Left hindlimb (tissue), 1 donor: Measurements from ENCODE around the gene MTHFD2.
"Not testable (repeated sequence)": the region's sequence is repeated elsewhere in the genome, so short reads cannot be mapped to it uniquely, and the experiment has no call there.

ENCODE experiments used
- DNase-seq: peaks from one replicate; pipeline ENCODE4 v3.0.0-alpha.2; 2018

MTHFD2 gene

DNA sequence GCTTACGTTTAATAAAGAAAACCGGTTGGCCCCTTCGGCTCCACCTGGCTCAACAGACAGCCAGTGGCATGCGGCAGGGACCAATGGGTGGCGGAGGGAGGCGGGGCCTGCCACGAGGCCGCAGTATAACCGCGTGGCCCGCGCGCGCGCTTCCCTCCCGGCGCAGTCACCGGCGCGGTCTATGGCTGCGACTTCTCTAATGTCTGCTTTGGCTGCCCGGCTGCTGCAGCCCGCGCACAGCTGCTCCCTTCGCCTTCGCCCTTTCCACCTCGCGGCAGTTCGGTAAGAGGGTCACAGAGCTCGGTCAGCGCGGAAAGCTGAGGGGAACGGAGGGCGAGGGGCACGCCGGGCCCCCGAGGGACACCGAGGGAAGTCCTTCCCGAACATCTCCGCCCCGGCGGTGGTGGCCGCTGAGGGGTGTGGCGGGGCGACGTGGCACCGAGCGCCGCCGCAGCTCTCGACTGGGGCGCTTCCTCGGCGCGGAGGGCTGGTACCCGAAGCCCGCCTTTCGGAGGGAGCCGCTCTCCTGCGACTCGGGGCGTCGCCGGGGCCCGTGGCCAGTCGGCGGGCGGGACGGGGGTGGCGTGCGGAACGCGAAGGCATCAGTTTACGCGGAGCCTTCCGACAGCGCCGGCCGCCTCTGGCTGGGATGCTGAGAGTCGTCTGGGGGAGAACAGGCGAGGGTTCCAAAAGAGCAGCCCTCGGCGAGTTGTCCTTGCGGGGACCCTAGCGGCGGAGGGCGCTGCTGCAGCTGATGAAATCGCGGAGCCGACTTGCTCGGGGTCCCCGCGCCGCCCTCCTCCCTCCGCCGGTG is at the start of gene MTHFD2:
MTHFD2 (plus strand) TSS at position 155 of the 814 bp plus-strand sequence; CDS start at position 182, 27 bp downstream.
- peak; percentile 94 for DNase-seq

DNA sequence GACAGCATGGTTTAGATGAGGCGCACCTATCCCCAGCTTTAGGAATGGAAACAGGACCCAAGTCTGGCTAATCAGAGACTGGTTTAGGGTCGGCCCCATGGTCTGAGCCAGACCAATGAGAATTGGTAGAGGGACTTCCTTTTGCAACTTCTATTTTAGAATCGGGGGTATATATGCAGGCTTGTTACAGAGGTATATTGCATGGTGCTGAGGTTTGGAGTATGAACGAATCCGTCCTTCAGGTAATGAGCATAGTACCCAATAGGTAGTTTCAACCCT is 49.2 kb upstream of the MTHFD2 start:
- DNase-seq = no peak

DNA sequence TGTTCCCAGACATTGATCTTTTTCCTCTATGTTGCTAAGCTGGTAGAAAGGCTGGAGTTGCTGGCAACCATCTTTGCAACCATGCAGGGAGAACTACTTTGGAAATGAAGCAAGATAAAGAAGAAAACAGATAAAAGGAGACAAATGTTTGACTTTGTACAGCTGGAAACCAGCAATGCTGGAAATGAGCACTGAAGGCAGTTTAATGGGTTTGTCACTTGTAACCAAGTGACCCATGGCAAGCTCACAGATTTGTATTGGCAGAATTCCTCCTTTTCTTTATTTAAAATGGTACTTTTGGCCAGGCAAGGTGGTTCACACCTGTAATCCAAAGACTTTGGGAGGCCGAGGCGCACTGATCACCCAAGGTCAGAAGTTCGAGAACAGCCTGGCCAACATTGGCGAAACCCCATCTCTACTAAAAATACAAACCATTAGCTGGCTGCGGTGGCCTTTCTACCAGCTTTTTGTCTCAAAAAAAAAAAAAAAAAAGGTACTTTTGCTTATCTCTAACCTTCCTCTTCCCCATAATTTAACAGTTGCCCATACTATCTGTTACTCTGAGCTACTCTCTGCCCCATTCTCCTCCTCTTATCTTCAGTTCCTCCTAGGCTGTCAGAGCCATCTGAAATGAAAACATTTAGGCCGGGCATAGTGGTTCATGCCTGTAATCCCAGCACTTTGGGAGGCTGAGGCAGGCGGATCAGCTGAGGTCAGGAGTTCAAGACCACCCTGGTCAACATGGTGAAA is 48.7 kb upstream of the MTHFD2 start:
- no peak for DNase-seq

GRCh38 chr2:74152954-74153353 is 45.5 kb upstream of the MTHFD2 start:
- no peak for DNase-seq

DNA sequence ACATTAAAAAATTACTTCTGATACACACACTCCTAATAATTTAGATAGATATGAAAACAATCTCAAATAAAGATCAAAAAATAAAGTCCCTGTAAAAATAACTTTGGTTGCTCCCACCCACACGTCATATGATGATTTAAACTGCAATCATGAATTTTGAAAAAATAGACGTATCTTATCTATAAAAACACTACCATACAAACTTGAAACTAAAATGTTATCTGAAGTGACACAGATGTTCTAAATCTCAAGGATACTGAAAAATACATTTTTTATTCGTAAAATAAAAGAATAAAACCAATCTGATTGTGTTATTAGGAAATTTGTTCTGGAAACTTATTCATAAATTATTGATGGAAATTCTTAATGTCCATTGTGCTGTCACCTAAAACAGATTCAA is 42.6 kb upstream of the MTHFD2 start:
- no peak for DNase-seq

GRCh38 chr2:74162951-74163350 is 35.5 kb upstream of the MTHFD2 start:
- no peak for DNase-seq

GRCh38 chr2:74164761-74165160 is 33.7 kb upstream of the MTHFD2 start:
- no peak for DNase-seq

GRCh38 chr2:74168739-74169138 is 29.7 kb upstream of the MTHFD2 start:
- DNase-seq = no peak

DNA sequence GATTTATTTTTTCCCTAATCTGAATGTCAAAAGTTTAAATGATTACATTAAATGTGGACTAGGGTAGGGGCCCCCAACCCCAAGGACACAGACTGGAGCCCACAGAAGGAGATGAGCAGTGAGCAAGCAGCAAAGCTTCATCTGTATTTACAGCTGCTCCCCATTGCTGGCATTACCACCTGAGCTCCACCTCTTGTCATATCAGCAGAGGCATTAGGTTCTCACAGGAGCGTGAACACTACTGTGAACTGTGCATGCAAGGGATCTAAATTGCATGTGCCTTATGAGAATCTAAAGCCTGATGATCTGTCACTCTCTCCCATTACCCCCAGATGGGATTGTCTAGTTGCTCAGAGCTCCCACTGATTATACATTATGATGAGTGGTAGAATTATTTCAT is 23.5 kb upstream of the MTHFD2 start:
- DNase-seq = no peak

- no peak for DNase-seq
These were observed 20.7 kb upstream of the MTHFD2 start for GRCh38 chr2:74177696-74178095.

GRCh38 chr2:74178211-74179062 is 20.0 kb upstream of the MTHFD2 start, which contains the start of gene MOB1A:
TSS of gene MOB1A (minus strand) at chr2:74178879. CDS start at chr2:74178674, 205 bp downstream.
- DNase-seq = peak; percentile 99

DNA sequence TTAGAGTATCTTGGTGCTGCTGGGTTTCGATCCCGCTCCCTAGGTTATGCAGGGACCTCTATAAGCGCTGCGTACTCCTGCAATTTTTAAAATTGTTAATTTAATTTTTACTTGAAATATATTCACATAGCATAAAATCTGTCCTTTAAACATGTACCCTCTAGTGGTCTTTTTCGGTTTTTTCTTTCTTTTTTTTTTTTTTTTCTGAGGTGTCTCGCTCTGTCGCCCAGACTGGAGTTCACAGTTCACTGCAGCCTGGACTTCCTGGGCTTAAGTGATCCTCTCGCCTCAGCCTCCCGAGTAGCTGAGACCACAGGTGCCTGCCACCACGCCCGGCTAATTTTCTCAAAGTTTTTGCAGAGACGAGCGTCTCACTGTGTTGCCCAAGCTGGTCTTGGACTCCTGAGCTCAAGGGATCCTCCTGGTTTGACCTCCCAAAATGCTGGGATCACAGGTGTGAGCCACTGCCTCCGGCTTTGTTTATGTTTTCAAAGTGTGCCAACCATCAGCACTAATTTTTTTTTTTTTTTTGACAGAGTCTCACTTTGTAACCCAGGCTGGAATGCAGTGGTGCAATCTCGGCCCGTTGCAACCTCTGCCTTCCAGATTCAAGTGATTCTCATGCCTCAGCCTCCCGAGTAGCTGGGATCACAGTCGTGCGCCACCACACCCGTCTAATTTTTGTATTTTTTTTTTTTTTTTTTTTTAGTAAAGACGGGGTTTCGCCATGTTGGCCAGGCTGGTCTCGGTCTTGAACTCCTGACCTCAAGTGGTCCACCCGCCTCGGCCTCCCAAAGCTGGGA is 19.2 kb upstream of the MTHFD2 start:
- DNase-seq = no peak

DNA sequence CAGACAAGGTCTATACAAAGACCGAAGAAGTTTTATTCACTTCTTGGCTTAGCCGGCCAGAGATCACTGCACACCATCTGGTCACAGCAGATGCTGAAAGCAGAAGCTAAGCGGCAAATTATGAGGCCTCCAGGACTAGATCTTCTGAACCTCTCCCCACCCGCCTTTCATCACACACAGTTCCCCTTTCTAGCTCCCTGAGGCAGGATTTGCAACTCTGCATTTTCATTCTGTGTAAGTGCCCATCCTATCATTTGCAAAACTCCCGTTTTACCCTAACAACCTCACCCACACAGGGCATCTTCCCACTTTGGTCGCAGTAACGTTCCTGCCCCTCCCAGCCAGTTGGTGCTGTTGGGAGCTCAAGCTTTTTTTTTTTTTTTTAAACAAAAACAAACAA is 16.7 kb upstream of the MTHFD2 start:
- DNase-seq = no peak

DNA sequence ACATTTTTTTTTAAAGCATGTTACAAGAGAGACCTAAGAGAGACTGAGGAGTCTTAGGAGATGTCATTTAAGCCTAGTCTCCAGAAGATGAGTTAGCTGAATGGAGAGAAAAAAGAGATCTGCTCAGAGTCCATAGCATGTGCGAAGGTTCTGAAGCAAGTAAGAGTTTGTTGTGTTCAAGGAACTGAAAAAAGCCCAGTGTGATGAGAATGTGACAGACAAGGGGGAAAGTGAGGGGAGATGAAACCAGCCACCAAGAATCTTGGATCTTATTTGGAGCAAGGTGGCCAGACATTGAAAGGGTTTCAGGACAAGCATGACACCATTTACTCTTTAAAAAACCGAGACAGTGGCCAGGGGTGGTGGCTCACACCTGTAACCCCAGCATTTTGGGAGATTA is 14.5 kb upstream of the MTHFD2 start:
- no peak for DNase-seq

- DNase-seq = no peak
These were observed 12.4 kb upstream of the MTHFD2 start for GRCh38 chr2:74186038-74186437.

DNA sequence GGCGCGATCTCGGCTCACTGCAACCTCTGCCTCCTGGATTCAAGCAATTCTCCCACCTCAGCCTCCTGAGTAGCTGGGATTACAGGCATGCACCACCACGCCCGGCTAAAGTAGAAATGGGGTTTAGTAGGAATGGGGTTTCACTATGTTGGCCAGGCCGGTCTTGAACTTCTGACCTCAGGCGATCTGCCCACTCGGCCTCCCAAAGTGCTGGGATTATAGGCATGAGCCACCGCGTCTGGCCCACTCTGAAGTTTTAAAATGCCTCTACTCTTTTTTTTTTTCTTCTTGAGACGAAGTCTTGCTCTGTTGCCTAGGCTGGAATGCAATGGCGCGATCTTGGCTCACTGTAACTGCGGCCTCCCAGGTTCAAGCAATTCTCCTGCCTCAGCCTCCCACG is 11.7 kb upstream of the MTHFD2 start:
- DNase-seq = not testable (repeated sequence)

DNA sequence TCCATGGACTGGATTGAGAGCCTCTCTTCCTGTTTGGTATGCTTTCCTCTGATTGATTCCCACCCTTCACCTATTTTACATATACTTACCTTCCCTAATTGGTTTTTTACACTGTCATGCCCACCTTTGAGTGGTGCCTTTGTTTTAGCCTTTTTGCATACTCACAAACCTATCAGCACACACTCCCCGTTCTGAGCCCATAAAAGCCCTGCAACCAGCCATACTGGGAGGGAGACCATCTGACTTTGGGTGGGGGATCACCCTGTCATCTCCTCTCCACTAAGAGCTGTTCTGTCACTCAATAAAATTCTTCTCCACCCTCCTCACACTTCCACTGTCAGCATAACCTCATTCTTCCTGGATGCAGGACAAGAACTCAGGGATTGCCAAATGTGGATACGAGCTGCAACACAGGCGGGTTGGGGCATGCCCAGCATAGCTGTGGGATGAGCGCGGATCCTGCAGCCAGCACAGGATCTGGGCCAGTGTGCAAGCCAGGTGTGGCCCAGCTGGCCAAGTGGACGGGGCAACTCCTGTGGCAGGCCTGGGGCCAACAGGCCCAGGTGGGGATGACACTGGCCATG is 10.3 kb upstream of the MTHFD2 start:
- DNase-seq = no peak

DNA sequence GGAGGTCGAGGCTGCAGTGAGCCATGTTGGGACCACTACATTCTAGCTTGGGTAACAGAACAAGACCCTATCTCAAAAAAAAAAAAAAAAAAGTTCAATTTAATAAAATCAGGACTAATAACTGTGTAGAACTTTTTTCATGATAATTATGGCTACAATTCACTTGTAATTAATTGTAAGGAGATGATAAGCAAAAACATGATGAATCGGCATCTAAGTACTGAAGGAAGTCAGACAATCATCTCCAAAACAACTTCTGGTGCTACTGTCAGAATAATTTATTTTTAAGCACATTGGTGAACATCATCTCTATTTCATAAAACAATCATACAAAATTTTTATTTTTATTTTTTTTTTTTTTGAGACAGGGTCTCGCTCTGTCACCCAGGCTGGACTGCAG is 9.7 kb upstream of the MTHFD2 start:
- no peak for DNase-seq

DNA sequence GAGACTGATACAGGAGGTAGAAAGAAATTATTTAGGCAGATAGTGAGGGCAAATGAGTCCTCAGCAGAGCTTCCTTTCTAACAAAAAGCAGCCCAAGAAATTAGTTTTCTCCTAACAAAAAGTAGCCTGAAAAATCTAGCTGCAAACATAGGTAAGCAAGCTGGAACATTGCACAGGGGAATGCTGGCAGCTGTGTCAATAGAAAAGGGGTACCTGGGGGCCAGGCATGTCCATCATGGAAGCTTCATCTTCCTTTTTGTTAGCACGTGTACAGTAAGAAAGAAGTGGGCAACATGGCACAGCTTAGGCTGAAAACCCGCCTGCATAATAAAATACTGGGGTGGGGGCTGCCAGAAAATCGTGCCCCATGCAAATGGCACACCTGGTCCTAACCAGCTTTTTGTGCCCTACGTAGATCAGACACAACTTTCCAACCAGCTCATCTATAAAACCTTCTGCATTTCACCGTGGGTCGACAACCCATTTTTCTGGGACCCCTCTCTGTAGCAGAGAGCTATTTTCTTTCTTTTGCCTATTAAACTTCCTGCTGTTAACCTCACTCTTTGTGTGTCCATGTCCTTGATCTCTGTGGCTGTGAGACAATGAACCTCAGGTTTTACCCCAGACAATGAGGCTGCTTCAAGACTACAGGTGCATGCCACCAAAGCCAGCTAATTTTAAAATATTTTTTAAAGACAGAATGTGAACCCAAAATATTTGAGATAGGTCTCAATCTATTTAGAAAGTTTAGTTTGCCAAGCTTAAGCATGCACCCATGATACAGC is 6.6 kb upstream of the MTHFD2 start:
- DNase-seq = no peak

- no peak for DNase-seq
These were observed 3.6 kb upstream of the MTHFD2 start for GRCh38 chr2:74194799-74195198.

DNA sequence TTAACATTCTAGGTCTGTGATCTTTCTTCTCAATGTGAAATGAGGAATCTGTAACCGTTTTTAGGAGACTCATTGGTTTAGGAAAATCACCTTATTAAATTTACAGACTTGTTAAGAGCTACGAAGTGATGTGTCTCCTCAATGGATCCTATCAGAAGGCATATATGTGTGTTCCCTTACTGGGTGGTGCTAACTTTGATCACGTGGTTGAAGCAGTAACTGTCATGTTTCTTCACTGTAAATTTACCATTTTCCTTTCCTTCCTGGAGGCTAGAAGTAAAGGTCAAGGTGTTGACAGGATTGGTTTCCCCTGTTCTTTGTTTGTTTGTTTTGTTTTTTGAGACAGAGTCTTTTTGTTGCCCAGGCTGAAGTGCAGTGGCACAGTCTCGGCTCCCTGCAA is 1.4 kb upstream of the MTHFD2 start:
- no peak for DNase-seq
